ENCODE measurements around the gene S100A13. TPM values are rescaled to one million over a fixed set of nuclear protein-coding genes. Genes with fewer than 3 reads are reported as not detected.
A peak's percentile ranks its signal among the peaks of the same experiment; 100 is the strongest.

Gene S100A13
- total RNA-seq, 3 donors from 2014 or later = 163 to 221 (median 198) TPM

DNA sequence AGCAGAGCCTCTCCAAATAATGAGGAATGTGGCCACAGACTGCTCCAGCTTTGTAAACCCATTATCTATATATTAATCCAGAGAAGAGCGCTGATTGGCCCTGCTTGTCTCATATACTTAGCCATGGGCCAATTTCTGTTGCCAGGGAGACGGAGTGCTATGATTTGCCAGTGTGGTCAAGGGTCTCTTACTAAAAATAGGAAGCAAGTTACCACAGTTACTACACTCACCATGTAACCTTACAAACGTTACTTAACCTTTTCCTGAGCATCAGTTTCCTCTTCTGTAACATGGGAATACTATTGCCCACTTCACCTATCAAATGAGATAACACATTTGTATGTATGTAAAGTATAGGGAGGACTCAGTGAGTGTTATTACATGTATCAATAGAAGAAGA is 54.0 kb downstream of the S100A13 start:
- H3K27ac ChIP-seq = peak overlapping the region; percentile 71 to 84
- intact Hi-C loops (cut with DNase I; ENCODE audit: low total_unique reads) = loop anchor here (10.0 kb wide), 1 partner anchor 51 kb away; the partner anchor contains the start of genes S100A1 and S100A13
- no peaks in the 10 kb centered on the region for H3K36me3 ChIP-seq
- H3K9me3 ChIP-seq = no peaks in the 10 kb centered on the region
- no peak overlapping the region for H3K4me3 ChIP-seq
- no peaks in the 10 kb centered on the region for H3K27me3 ChIP-seq
- TF ChIP-seq CTCF (IDR thresholded peaks at IDR 0.05) (no peak), POLR2A (IDR thresholded peaks at IDR 0.05) (no peak), POLR2AphosphoS5 (IDR thresholded peaks at IDR 0.05) (no peak)
- DNase-seq (ENCODE audit: low spot score in 2 of 2) = no peak
- H3K4me1 ChIP-seq = no peaks in the 10 kb centered on the region

- Histone ChIP-seq H3K27me3 (no peaks in the 10 kb centered on the region), H3K4me3 (no peak overlapping the region), H3K36me3 (no peaks in the 10 kb centered on the region), H3K4me1 (peaks cover 0 to 8% of the 10 kb centered on the region in 2 donors), H3K9me3 (no peaks in the 10 kb centered on the region), H3K27ac (peak overlapping the region; percentile 71 to 84)
- intact Hi-C loops (cut with DNase I; ENCODE audit: low total_unique reads) = loop anchor here (10.0 kb wide), 1 partner anchor 52 kb away; the partner anchor contains the start of genes S100A1 and S100A13
- peak; percentile 28 to 81 (median 74) for TF ChIP-seq POLR2AphosphoS5 (IDR thresholded peaks at IDR 0.05)
- no peak for TF ChIP-seq POLR2A (IDR thresholded peaks at IDR 0.05)
- TF ChIP-seq CTCF (IDR thresholded peaks at IDR 0.05) = peak; percentile 31 to 91 (median 84)
- peak; percentile 83 to 89 for DNase-seq (ENCODE audit: low spot score in 2 of 2)
Measured at GRCh38 chr1:153572569-153573015, 54.7 kb downstream of the S100A13 start.

GRCh38 chr1:153571706-153572105 is 55.6 kb downstream of the S100A13 start:
- intact Hi-C loops (cut with DNase I; ENCODE audit: low total_unique reads) = loop anchor here (10.0 kb wide), 1 partner anchor 53 kb away; the partner anchor contains the start of genes S100A1 and S100A13
- Histone ChIP-seq H3K27me3 (no peaks in the 10 kb centered on the region), H3K36me3 (no peaks in the 10 kb centered on the region), H3K4me1 (peaks cover 0 to 16% of the 10 kb centered on the region in 2 donors), H3K9me3 (no peaks in the 10 kb centered on the region), H3K4me3 (no peak overlapping the region), H3K27ac (peak overlapping the region; percentile 71 to 84)
- DNase-seq (ENCODE audit: low spot score in 2 of 2) = no peak
- TF ChIP-seq CTCF (IDR thresholded peaks at IDR 0.05) = no peak
- no peak for TF ChIP-seq POLR2AphosphoS5 (IDR thresholded peaks at IDR 0.05)
- no peak for TF ChIP-seq POLR2A (IDR thresholded peaks at IDR 0.05)

DNA sequence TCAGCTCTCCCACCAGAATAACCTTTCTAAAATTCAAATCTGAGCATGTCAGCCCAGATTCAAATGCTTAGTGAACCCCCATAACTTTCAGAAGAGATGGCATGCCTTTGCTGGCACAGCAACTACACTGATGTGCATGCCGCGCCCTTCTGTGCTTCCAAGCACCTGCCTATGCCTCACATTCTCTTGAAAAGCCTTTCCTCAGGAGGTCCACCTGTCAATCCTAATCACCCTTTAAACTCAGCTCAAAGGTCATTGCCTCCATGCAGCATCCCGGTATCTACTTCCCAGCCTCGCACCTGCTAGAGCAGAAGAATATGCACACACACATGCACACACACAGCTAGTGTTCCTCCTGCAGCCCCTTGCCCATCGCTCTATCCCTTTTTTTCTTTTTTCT is 56.4 kb downstream of the S100A13 start:
- H3K4me1 ChIP-seq = peaks cover 4 to 19% of the 10 kb centered on the region in 2 donors
- no peak for DNase-seq (ENCODE audit: low spot score in 2 of 2)
- no peaks in the 10 kb centered on the region for H3K27me3 ChIP-seq
- intact Hi-C loops (cut with DNase I; ENCODE audit: low total_unique reads) = loop anchor here (10.0 kb wide), 1 partner anchor 54 kb away; the partner anchor contains the start of genes S100A1 and S100A13
- H3K4me3 ChIP-seq = no peak overlapping the region
- no peak overlapping the region for H3K27ac ChIP-seq
- H3K9me3 ChIP-seq = no peaks in the 10 kb centered on the region
- TF ChIP-seq CTCF (IDR thresholded peaks at IDR 0.05) = no peak
- TF ChIP-seq POLR2AphosphoS5 (IDR thresholded peaks at IDR 0.05) = no peak
- TF ChIP-seq POLR2A (IDR thresholded peaks at IDR 0.05) = no peak
- H3K36me3 ChIP-seq = no peaks in the 10 kb centered on the region

GRCh38 chr1:153569465-153569864 is 57.8 kb downstream of the S100A13 start:
- H3K27me3 ChIP-seq = no peaks in the 10 kb centered on the region

More at GRCh38 chr1:153569465-153569864, 57.8 kb downstream of the S100A13 start:
- H3K9me3 ChIP-seq = no peaks in the 10 kb centered on the region
- H3K36me3 ChIP-seq = no peaks in the 10 kb centered on the region
- intact Hi-C loops (cut with DNase I; ENCODE audit: low total_unique reads) = no loop called here
- H3K4me1 ChIP-seq = peaks cover 11 to 25% of the 10 kb centered on the region in 2 donors
- H3K27ac ChIP-seq = no peak overlapping the region
- TF ChIP-seq POLR2A (IDR thresholded peaks at IDR 0.05) = no peak
- no peak for TF ChIP-seq CTCF (IDR thresholded peaks at IDR 0.05)
- TF ChIP-seq POLR2AphosphoS5 (IDR thresholded peaks at IDR 0.05) = no peak
- no peak for DNase-seq (ENCODE audit: low spot score in 2 of 2)
- H3K4me3 ChIP-seq = no peak overlapping the region
